ENCODE data around the gene LRBA. TPM values are rescaled to one million over a fixed set of nuclear protein-coding genes. Genes with fewer than 3 reads are reported as not detected.

The LRBA gene
- total and polyA plus RNA-seq, 4 donors: 8.2 to 69.8 (median 32.8) TPM

GRCh38 chr4:150355858-150356455, 659.1 kb downstream of the LRBA start:
- Histone ChIP-seq H3K4me1 (ENCODE audit: control insufficient read depth in 4 of 4, insufficient read depth in 4 of 4, low read length in 3 of 4) (peaks cover 0 to 3% (median 1%) of the 10 kb centered on the region in 4 donors), H3K36me3 (ENCODE audit: control insufficient read depth in 4 of 4, insufficient read depth in 3 of 4, low read depth in 1 of 4, low read length in 3 of 4) (no peaks in the 10 kb centered on the region), H3K4me3 (ENCODE audit: low read depth in 1 of 3, low read length in 3 of 3) (no peak overlapping the region), H3K27me3 (ENCODE audit: control insufficient read depth in 4 of 4, insufficient read depth in 4 of 4, low read length in 3 of 4) (no peaks in the 10 kb centered on the region), H3K9ac (ENCODE audit: low read depth in 1 of 2, low read length in 2 of 2) (no peak overlapping the region), H3K27ac (ENCODE audit: low read depth in 1 of 2, low read length in 2 of 2) (no peak overlapping the region), H3K9me3 (ENCODE audit: control insufficient read depth in 4 of 4, low read length in 3 of 4) (no peaks in the 10 kb centered on the region)
- DNase-seq (ENCODE audit: low spot score): no peak
- 65% methylated on average over 3 of the region's 3 CpGs for WGBS
- TF ChIP-seq HNF4G (IDR thresholded peaks at IDR 0.05) (no peak), HNF4A (conservative IDR thresholded peaks at IDR 0.05) (peak in 1 of 2 donors; percentile 41)

GRCh38 chr4:150355418-150355817, 659.7 kb downstream of the LRBA start:
- TF ChIP-seq RAD21 (IDR thresholded peaks at IDR 0.05) (no peak), REST (IDR thresholded peaks at IDR 0.05) (no peak)
- Histone ChIP-seq H3K27me3 (ENCODE audit: control insufficient read depth in 4 of 4, insufficient read depth in 4 of 4, low read length in 3 of 4) (no peaks in the 10 kb centered on the region), H3K27ac (ENCODE audit: low read depth in 1 of 2, low read length in 2 of 2) (no peak overlapping the region), H3K36me3 (ENCODE audit: control insufficient read depth in 4 of 4, insufficient read depth in 3 of 4, low read depth in 1 of 4, low read length in 3 of 4) (no peaks in the 10 kb centered on the region), H3K9ac (ENCODE audit: low read depth in 1 of 2, low read length in 2 of 2) (no peak overlapping the region), H3K4me3 (ENCODE audit: low read depth in 1 of 3, low read length in 3 of 3) (no peak overlapping the region), H3K4me1 (ENCODE audit: control insufficient read depth in 4 of 4, insufficient read depth in 4 of 4, low read length in 3 of 4) (peaks cover 0 to 3% (median 1%) of the 10 kb centered on the region in 4 donors), H3K9me3 (ENCODE audit: control insufficient read depth in 4 of 4, low read length in 3 of 4) (no peaks in the 10 kb centered on the region)
- WGBS: 82% methylated on average over 1 of the region's 1 CpG
- no peak for DNase-seq (ENCODE audit: low spot score)

GRCh38 chr4:150354214-150354796, 660.8 kb downstream of the LRBA start:
- Histone ChIP-seq H3K36me3 (ENCODE audit: control insufficient read depth in 4 of 4, insufficient read depth in 3 of 4, low read depth in 1 of 4, low read length in 3 of 4) (peaks cover 0 to 2% (median 0%) of the 10 kb centered on the region in 4 donors), H3K4me1 (ENCODE audit: control insufficient read depth in 4 of 4, insufficient read depth in 4 of 4, low read length in 3 of 4) (peaks cover 0 to 3% (median 1%) of the 10 kb centered on the region in 4 donors), H3K9me3 (ENCODE audit: control insufficient read depth in 4 of 4, low read length in 3 of 4) (no peaks in the 10 kb centered on the region), H3K4me3 (ENCODE audit: low read depth in 1 of 3, low read length in 3 of 3) (no peak overlapping the region), H3K27ac (ENCODE audit: low read depth in 1 of 2, low read length in 2 of 2) (no peak overlapping the region), H3K27me3 (ENCODE audit: control insufficient read depth in 4 of 4, insufficient read depth in 4 of 4, low read length in 3 of 4) (no peaks in the 10 kb centered on the region), H3K9ac (ENCODE audit: low read depth in 1 of 2, low read length in 2 of 2) (no peak overlapping the region)
- 95% methylated on average over 4 of the region's 4 CpGs for WGBS
- DNase-seq (ENCODE audit: low spot score): no peak
- TF ChIP-seq ZBTB33 (IDR thresholded peaks at IDR 0.05) (no peak), ATF3 (IDR thresholded peaks at IDR 0.05) (no peak)

Measured in liver (tissue), 9 donors.